GM11168 (cell line): ENCODE results near the gene THEM5.

ENCODE experiments used
- in situ Hi-C: fragments of 300-500 bp; cut with MboI; formaldehyde crosslinking; loops from one replicate; pipeline ENCODE4 v1.12.0; 2022; ENCODE audit warnings: low sequenced_read_pairs; ENCODE audit not compliant: unreplicated experiment

THEM5 gene

GRCh38 chr1:151803164-151803563 lies 50.3 kb downstream of the THEM5 start:
- in situ Hi-C loops = no loop called here

- in situ Hi-C loops = no loop called here
These were observed 51.1 kb downstream of the THEM5 start for GRCh38 chr1:151802372-151802771.

- in situ Hi-C loops = no loop called here
These were observed 51.7 kb downstream of the THEM5 start for GRCh38 chr1:151801846-151802245.

- in situ Hi-C loops = no loop called here
These were observed 52.1 kb downstream of the THEM5 start for GRCh38 chr1:151801310-151801820.

- in situ Hi-C loops = no loop called here
These were observed 52.7 kb downstream of the THEM5 start for GRCh38 chr1:151800830-151801229.

- in situ Hi-C loops = no loop called here
These were observed 54.1 kb downstream of the THEM5 start for GRCh38 chr1:151799179-151800022.

- in situ Hi-C loops = no loop called here
These were observed 54.9 kb downstream of the THEM5 start for GRCh38 chr1:151798571-151798970.
